HL-60 (cell line): ENCODE results near the gene FAM229A.

ENCODE experiments used
- CTCF ChIP-seq: IDR thresholded peaks from one replicate; pipeline ENCODE4 v1.5.1; 2011; ENCODE audit warnings: low read length, control low read depth, inconsistent platforms; ENCODE audit not compliant: insufficient read depth
- GABPA ChIP-seq: IDR thresholded peaks from 2 replicates; pipeline ENCODE4 v1.6.1; 2012; ENCODE audit warnings: low read depth
- POLR2AphosphoS5 ChIP-seq: IDR thresholded peaks from 2 replicates; pipeline ENCODE4 v1.6.1; 2012; ENCODE audit warnings: low read depth
- TF ChIP-seq, protein P1 (sequence below): IDR thresholded peaks from 2 replicates; pipeline ENCODE4 v1.6.1; 2012; ENCODE audit warnings: low read depth; ENCODE audit not compliant: insufficient replicate concordance

DNA sequence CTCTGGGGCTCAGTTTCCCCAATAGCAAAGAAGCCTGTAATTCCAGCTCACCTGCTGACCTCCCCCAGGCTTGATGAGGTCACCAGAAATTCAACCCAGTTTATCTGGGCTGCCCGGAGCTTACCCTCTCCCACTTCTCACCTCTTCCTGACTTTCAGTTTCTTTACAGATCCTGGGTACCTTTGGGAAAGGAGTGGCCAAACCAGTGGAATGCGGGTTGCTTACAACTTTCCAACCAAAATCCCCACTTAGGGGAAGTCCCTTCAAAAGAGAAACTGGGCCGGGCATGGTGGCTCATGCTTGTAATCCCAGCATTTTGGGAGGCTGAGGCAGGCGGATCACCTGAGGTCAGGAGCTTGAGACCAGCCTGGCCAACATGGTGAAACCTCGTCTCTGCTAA lies 20.3 kb downstream of the FAM229A start:
- no peak for TF ChIP-seq POLR2AphosphoS5
- no peak for TF ChIP-seq CTCF
- TF ChIP-seq, protein P1, sequence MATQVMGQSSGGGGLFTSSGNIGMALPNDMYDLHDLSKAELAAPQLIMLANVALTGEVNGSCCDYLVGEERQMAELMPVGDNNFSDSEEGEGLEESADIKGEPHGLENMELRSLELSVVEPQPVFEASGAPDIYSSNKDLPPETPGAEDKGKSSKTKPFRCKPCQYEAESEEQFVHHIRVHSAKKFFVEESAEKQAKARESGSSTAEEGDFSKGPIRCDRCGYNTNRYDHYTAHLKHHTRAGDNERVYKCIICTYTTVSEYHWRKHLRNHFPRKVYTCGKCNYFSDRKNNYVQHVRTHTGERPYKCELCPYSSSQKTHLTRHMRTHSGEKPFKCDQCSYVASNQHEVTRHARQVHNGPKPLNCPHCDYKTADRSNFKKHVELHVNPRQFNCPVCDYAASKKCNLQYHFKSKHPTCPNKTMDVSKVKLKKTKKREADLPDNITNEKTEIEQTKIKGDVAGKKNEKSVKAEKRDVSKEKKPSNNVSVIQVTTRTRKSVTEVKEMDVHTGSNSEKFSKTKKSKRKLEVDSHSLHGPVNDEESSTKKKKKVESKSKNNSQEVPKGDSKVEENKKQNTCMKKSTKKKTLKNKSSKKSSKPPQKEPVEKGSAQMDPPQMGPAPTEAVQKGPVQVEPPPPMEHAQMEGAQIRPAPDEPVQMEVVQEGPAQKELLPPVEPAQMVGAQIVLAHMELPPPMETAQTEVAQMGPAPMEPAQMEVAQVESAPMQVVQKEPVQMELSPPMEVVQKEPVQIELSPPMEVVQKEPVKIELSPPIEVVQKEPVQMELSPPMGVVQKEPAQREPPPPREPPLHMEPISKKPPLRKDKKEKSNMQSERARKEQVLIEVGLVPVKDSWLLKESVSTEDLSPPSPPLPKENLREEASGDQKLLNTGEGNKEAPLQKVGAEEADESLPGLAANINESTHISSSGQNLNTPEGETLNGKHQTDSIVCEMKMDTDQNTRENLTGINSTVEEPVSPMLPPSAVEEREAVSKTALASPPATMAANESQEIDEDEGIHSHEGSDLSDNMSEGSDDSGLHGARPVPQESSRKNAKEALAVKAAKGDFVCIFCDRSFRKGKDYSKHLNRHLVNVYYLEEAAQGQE, result no peak
- TF ChIP-seq GABPA, result no peak
